HG02981 (cell line): ENCODE results near the gene SNX27.

Experiments
- ATAC-seq: cut with Tn5 transposase; IDR thresholded peaks from one replicate; pipeline ENCODE4 v1.9.1; 2021; ENCODE audit warnings: mild to moderate bottlenecking, moderate library complexity; ENCODE audit not compliant: unreplicated experiment

The SNX27 gene

DNA sequence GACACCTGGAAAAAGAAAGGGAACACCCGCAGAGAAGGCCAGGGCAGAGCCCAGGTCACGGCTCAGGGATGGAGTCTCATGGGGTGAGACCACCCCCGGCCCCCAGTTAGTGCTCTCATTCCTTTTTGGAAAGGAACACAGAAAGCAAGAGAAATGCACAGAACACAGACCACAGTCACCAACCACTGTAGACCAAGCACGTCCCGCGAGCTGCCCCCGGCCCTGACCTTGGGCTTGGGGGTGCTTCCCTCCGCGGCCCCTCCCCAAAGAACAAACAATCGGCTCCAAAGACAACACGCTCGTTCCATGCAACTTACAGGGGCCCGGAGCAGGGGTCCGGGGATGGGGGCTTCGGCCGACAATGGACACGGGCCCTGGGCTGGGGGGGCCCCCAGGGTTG lies 92.0 kb downstream of the SNX27 start:
- ATAC-seq = no peak

DNA sequence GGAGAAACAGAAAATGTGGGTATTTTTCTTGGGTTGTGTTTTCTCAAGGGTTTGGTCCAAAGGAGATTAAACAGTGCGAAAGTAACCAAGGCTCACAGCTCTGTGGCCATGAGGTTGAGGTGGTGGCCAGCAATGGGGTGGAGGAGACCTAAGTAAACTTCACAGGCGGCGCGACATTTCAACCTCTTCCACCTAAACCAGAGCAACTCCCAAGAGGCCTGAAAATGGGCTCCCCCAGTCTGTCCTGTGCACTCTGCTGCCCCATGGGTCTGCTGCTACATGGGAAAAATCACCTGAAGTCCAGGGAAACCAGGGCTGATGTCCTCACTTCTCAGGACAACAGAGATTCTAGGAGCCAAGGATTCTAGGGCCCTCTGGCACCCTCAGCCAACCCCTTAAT lies 92.4 kb downstream of the SNX27 start:
- no peak for ATAC-seq

DNA sequence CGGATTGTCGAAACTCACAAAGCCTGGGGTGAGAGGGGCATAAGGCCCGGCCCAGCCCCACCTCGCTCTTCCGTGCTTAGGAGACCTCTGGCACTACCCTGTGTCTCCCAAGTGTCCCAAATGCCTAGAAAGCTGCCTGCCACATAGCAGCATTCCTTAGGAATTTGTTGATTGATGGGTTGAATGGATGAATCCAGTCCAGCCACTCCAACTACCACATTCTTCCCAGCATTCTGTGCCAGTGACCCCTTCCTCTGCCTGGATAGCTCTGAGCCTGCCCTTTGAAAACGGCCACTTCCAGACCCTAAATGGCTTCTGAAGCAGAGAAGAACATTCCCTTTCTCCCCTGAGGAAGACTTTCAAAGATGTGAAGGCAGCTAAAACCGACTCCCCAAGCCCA lies 93.3 kb downstream of the SNX27 start:
- no peak for ATAC-seq

DNA sequence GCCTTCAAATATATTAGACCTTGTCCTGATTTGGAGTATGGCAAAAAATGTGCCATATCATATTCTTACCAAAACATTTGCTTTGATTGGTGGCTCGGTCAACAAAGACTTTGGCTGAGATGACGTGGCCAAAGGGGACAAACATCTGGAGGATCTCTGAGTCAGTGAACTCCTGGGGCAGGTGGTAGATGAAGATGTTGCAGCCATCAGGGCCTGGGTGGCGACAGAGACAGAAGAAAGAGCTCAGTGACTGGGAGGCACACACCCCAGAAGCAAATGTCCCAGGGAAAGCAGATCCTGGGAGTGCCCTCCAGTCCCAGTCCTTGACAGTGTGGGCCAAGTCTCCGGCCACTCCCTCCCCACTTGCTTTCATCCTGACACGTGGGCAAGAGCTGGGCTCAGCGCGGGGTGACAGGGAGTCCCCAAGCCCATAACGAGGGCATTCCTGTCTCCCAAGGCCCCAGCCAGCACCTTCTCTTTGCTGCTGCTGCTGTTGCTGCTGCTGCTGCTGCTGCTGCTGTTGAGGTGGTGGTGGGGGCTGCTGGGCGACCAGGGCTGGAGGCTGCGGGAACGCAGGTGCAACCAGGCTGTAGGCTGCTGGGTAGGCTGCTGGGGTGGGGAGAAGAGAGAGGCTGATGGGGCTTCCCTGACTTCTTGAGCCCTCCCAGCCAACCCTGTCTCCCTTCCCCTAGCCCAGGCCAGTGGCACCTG lies 94.1 kb downstream of the SNX27 start:
- ATAC-seq = no peak

DNA sequence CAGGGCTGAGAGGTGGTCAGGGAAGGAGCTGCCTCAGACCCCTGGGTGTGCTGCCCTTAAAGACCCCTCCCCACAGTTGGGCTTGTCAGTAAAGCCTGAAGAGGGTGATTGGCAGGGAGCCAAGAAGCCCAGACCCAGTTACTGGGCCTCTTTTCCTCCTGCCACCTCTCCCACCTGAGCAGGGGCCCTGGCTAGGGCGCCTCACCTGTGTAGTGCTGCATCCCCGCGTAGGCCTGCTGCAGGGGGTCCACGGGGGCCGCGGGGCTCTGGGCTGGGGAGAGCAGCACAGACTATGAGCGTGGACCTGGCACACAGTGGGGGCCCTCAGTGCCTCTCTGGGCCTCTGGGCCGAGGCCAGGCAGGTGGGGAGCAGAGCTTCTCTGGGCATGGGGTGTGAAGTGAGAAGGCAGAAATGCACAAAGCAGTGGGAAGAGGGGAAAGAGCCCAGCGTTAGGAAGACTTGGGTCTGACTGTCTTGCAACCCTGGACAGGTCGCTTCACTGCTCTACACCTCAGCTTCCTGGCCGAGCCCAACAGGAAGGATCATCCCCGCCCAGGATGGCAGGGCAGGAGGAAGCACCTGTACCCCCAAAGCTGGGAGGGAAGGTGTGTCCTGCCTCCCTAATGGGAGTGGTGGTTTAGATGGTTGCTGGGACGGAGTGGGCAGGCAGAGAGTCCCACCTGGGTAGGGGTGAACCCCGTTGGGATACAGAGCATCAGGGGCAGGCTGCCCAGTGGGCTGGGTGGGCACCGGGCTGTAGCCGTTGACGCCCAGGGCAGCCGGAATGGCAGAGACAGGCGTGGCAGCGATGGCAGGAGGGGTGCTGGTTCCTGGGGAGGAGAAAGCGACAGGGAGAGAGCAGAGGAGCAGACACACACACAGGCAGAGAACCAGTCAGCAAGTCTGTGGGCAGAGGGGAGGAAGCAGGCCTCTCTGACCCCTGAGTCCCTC lies 94.9 kb downstream of the SNX27 start:
- no peak for ATAC-seq

DNA sequence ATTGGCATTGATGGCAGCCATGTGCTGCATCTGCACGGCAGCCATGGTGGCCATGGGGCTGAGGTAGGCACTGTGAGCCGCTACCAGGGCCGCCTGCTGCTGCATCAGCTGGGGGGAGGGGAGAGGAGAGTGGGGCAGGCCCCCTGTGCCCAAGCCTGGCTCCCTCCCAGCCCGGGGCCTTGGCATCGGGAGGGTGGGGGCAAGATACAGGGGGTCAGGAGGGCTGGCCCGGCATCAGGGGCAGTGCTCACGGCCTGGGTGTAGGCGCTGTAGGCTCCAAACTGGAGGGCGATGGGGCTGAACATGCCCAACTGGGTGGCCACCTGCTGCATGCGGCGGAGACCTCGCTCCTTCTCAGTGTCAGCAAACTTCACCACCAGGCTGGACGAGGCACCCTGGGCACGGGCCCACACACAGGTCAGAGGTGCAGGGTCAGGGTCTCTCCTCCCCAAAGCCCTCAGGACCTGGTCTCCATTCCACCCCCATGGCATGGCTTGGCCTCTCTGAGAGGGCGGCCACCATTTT lies 95.8 kb downstream of the SNX27 start:
- ATAC-seq = no peak

DNA sequence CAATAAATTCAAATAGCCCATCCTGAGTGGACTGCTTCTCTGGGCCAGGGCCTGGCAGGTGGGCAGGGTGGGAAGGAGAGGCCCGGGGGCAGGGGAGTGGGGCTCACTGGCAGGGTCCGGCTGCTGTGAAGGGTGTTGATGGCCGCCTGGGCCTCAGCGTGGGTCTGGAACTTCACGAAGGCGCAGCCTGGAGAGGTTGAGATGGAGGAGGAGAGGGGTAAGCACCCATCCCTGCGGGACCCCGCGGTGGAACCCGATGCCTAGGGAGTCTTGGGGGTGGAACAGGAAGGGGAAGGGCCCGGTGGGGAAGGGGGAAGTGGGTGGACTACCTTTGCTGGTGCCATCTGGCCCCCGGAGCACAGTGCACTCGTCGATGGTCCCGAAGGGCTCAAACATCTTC lies 97.0 kb downstream of the SNX27 start:
- ATAC-seq = no peak

DNA sequence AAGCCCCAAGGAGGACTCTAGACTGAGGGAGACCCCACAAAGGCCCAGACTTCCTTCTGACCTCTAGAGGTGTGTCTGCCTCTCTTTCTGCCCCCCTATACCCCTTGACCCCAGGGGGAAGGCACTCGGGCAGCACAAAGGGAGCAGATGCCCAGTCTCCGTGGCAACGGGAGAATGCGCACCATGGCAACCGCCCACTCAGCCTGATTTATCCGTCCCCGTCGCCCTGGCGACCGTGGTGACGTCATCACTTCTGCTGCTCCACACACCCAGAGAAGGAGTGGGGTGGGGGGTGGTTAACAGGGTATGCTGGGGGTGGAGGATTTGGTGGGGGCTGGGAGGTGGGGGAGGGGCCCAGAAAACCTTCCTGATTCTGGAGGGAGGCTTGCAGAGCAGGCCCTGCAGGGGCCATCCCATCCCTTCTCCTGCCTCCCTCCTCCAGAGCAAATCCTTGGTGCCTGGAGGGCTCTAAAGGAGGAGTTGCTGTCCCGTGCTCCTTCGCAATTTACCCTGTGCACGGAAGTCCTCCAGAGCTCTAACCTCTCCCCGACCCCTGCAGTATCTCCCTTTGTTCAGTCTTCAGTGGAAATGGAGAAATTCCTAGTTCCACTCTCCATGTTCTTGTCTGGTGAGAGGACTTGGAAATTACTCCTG lies 98.5 kb downstream of the SNX27 start:
- no peak for ATAC-seq

DNA sequence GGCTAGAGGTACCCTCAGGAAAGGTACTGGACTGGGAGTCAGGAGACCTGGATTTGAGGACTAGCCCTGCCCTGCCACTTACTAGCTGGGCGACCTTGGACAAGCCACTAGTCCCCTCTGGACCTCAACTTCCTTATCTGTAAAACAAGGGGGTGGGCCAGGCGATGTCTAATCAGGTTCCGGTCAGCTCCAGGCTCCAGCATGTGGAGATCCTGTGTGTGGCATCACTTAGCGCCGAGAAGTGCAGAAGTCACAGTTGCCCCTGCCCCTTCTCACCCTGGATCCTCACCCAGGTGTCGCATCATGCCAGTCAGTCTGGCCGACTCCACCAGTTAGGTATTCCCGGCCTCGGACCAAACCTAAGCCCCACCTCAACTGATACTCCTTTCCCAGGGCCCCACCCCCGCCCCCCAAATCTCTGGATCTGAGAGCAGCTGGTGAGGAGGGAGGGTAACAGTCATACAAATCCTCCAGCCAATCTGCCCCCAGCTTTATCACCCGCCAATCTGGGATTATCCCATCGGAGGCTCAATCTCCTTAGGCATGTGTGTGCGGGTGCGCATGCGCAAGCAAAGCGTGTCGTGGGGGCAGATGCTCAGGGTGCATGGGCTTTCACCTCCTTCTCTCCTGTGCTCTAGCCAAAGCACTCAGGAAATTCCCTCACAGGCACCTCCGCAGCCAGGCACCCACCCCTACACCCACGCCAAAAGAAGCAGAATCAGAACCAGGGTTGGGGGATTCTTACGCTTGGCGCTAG lies 99.4 kb downstream of the SNX27 start:
- ATAC-seq = no peak

DNA sequence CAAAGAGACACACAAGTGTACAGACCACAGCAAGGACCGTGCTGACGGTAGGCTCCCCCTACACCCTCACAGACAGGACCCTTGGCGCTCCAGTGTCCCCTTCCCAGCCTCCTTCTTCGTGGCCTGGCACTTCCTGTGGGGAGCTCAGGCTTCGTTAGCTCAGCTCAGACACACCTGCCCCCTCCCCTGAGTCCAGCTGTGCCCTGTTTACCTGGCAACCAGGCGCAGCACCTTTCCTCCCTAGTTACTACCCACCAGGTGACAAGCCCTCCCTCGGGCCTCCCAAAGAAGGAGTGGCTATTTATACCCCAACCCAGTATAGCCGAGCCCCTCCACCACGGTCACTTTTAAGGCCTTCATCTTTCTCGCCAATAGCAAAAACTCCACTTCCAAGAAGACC lies 100.1 kb downstream of the SNX27 start:
- no peak for ATAC-seq

DNA sequence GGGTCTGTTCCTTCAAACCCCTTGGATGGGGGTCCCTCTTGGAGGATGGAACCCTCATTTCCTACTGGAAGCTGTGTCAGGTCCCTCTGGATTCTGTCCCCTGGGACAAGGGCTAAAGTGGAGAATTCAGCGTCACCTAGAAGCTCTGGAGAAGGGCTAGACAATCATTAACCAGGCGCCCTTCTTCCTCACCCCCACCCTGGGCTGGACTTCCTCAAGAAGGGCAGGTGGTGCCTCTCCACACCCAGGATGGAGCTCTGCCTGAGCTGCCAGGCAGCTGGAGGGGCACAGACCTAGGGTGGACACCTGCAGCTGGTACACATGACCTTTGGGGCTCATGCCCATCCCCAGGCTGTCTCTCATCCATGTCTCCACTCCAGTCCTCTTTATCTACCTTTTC lies 101.2 kb downstream of the SNX27 start:
- ATAC-seq = no peak

DNA sequence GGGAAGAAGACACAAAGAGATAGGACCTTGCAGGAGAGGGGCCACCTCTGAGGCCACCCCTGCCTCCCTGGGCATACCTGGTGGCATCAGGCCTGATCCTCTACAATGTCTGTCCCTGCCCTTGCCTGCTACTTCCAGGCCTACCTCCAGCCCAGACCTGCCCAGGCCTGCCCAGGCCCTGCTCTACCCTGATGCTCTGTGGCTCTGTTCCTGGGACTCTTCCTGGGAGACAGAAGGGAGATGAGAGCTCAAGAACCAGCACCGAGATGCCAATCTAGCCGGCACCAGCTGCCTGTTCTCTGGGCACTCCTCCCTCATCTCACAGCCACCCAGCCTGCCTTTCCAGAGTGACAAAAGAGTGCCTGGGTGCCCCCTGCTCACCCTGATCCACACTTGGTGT lies 102.0 kb downstream of the SNX27 start:
- no peak for ATAC-seq

DNA sequence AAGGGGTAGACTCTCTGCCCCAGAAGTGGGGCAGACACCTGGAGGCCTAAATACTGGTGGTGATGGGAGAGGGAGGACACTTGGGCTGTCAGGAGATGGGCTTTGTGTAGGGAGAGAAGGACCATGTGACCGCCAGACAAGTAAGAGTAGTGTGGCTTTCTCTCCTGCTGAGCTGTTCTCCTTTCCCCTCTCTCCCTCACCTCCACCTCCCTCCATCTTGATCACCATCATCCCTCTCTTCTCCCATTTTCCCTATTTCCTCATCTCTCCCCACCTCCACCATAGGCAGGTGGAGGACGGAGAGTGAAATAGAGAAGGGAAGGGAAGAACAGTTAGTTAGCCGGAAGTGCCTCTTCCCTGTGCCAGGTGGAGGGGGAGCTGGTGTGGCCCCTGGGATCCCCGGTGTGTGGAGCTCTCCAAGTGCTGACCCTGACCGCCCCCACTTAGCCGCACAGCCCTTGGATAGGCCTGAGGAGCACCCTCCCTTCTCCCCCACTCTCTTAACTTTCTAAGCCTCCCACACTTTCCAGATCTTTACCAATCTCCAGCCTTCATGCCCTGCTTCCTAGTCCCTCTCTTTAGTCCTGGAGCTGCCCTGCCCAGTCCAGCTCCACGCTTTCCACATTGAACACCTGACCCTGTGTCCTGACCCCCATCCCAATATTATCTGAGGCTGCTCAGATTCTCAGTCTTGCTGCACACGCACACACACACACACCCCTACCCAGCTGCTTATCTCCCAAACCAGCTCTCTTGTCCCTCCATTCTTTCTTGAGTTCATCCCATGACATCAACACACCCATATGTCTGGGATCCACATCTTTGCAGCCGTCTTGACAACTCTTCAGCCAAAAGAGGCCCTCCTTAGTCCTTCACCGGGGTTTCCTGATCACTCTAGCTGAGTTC lies 103.2 kb downstream of the SNX27 start:
- no peak for ATAC-seq

DNA sequence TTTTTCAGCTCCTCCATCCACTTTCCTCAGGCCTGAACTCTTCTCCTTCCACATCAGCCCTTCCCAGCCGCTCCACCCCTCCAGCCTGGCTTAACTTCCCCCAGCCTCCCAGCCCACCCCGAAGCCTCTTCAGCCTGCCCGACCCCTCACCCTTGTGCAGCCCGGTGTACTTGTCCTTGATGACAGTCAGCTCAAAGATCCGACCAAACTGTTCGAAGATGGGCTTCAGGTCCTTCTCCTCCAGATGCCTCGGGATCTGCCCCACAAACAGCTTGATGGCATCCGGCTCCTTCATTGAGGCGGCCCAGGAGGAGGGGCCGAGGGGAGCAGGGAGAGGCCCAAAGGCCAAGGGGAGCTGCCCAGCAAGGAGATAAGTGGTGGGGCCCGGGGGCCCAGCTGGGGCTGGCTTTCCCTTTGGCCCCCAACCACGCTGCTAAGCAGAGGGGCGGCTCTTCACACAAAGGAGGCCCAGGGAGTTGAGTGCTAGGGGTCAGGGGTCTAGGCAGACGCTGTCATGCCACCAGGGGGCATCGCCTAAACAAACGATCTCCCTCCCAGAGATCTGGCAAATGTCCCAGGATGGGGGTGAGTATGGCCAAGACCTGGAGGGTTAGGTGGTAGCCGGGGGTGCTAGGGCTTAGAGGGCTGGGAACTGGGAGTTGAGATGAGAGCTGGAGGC lies 104.0 kb downstream of the SNX27 start:
- no peak for ATAC-seq

DNA sequence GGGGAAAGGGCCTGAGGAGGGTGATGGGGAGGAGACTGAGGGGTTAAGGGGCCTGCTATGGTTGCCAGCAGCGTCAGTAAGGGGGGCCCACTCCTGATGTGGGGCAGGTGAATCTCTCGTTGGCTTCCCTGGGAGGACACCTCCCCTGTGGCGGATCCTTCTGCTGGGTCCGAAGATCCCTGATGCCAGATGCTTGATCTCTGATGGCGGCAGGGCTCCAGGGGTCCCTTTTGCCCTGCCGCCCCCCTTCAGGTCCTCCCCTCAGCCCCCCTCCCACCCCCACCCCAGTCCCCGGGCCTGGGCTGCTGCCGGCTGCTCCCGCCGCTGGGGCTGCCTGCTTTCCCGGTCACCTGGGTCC lies 104.5 kb downstream of the SNX27 start:
- no peak for ATAC-seq

DNA sequence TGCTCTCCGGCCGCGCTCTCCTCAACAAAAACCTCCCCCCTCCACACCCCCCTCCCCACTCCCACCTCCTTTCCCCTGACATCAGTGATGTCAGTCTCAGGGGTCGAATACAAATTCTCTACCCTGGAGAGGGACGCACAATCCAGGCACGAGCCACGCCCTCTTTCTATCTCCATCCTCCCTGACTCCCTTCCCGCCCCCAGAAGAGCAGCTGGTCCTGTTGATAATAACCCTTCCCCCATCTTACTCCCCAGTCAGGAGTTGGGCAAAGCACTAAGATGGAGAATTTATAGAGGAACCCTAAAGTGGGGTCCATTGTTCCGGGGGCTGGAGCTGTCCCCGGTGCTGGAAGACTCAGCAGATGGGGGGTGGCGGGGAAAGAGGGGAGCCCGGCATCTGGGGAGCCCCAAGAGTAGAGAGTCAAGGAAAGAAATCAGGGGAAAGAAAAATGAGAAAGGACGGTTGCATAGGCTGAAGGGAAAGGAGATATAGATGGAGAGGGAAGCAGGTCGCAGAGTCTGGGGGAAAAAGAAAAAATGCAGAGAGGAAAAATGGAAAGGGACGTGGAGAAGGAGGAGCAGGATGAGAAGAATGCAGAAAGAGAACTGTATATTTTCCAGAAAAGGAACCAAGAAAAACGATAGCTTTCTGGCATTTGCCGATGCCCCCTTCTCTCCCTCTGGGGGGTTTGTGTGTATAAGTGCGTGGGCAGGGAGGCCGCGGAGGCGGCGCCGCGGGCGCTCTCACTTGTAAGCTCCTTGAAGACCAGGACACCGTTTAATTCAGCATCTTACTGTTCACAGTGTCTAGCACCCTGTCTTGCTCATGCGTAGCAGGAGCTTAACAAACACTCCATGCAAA lies 105.2 kb downstream of the SNX27 start, which contains the start of gene CELF3:
CELF3 (minus strand) TSS at position 33 of the 861 bp plus-strand sequence. CDS start 783 bp downstream, outside the sequence.
- no peak for ATAC-seq

DNA sequence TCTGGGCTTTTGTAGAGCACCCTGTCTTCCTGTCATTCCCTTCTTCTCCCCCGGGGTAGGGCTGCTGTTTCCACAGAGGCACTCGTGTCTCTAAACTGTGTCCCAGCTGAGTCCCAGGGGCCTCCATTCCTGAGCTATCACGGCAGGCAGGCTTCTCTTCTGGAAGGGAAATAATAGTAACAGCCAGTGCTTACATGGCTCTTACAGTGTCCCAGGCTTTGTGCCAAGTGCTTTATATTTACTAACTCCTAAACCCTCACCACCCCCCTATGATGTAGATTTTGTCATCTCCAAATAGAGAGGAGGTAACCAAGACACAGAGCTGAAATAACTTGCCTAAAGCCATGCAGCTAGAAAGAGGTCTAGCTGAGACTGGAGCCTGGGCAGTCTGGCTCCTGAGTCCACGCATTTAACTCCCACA lies 106.2 kb downstream of the SNX27 start:
- no peak for ATAC-seq

DNA sequence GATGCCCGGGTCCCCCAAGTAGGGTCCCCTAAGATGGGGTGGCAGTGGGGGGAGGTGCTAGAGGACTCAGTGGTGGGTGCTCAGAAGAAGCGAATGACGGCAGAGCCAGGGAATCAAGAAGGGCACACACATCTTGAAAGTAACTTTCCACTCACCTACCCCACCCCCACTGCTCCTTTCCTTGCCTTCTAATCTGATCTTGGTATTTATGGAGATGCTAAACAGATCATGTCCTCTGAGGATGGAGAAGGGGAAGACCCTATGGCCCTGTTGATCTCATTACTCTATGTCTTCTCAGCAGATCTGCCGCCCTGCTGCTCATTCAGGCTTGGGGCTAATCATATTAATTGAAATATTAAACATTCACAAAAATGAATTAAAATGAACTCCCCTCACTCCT lies 106.8 kb downstream of the SNX27 start:
- ATAC-seq = no peak
